Measurements from ENCODE around the gene KIF5C. TPM values are rescaled to one million over a fixed set of nuclear protein-coding genes. Genes with fewer than 3 reads are reported as not detected.

Gene KIF5C
- total and polyA plus RNA-seq, 2 of the 13 experiments (the other 11 are each of a cell fraction or from before 2014, with no cell fraction given): 0.15 to 0.20 TPM

- Histone ChIP-seq H3K4me1 (ENCODE audit: insufficient read depth, low read length) (peaks cover 11% of the 10 kb centered on the region; the same call in 1 of the 2 replicates), H3K27ac (ENCODE audit: extremely low read length, insufficient read depth, low read length) (no peak overlapping the region), H3K4me3 (replicated peaks in 1 of 3; ENCODE audit: insufficient read depth in 1 of 3, low read depth in 2 of 3, low read length in 3 of 3) (no peak overlapping the region), H3K4me2 (ENCODE audit: low read depth, low read length) (no peak overlapping the region), H3K9me3 (ENCODE audit: low read length) (no peaks in the 10 kb centered on the region), H3K9ac (ENCODE audit: insufficient read depth, low read depth, low read length) (no peak overlapping the region), H3K36me3 (replicated peaks in 1 of 2; ENCODE audit: control insufficient read depth in 1 of 2, insufficient read depth in 2 of 2, low read length in 2 of 2) (no peaks in the 10 kb centered on the region), H3K27me3 (ENCODE audit: control insufficient read depth in 1 of 2, insufficient read depth in 2 of 2, low read length in 2 of 2) (peaks cover 1 to 29% of the 10 kb centered on the region in 2 experiments; a peak in 4 of 5 replicates), H4K20me1 (ENCODE audit: insufficient read depth, low read length) (no peaks in the 10 kb centered on the region), H2AFZ (ENCODE audit: low read length) (no peak overlapping the region), H3K79me2 (ENCODE audit: insufficient read depth, low read length) (no peaks in the 10 kb centered on the region)
- no peak for FAIRE-seq
- 0% methylated on average over 1 of the region's 1 CpG for WGBS (ENCODE audit: low lambda C conversion rate)
- no TSS peak for BruUV-seq (replicated peaks)
- ATAC-seq: no peak
- TF ChIP-seq NFE2 (CRISPR knock-in tag; IDR thresholded peaks at IDR 0.05) (no peak), ZNF317 (CRISPR knock-in tag; IDR thresholded peaks at IDR 0.05) (no peak)
- intact Hi-C loops (cut with micrococcal nuclease; ENCODE audit: unreplicated experiment): no loop called here
- ChIA-PET POLR2A (no interaction called here), CTCF (ENCODE audit: low intra/inter-chr PET ratio, low total read pairs) (no interaction called here)
- in situ Hi-C loops (cut with HindIII; ENCODE audit: extremely low pct_ligation_motif_present, low pct_unique_long_range_greater_than_20kb): no loop called here
- no peak for DNase-seq (ENCODE audit: low spot score)
Measured at GRCh38 chr2:149041482-149041881, 166.5 kb downstream of the KIF5C start.

- peaks cover 1 to 18% of the 10 kb centered on the region in 2 experiments; a peak in 4 of 5 replicates for H3K27me3 ChIP-seq (ENCODE audit: control insufficient read depth in 1 of 2, insufficient read depth in 2 of 2, low read length in 2 of 2)
- in situ Hi-C loops (cut with HindIII; ENCODE audit: extremely low pct_ligation_motif_present, low pct_unique_long_range_greater_than_20kb): no loop called here
- H3K27ac ChIP-seq (ENCODE audit: extremely low read length, insufficient read depth, low read length): no peak overlapping the region
- TF ChIP-seq ZNF557 (CRISPR knock-in tag; IDR thresholded peaks at IDR 0.05): no peak
- no peak for TF ChIP-seq GATA4 (IDR thresholded peaks at IDR 0.05; ENCODE audit: borderline replicate concordance, low read depth)
- TF ChIP-seq RORA (CRISPR knock-in tag; IDR thresholded peaks at IDR 0.05): no peak
- no peak for TF ChIP-seq KDM2A (CRISPR knock-in tag; IDR thresholded peaks at IDR 0.05; ENCODE audit: borderline replicate concordance, low read depth)
- no peak for TF ChIP-seq ATM (IDR thresholded peaks at IDR 0.05; ENCODE audit: borderline replicate concordance)
- TF ChIP-seq RFX3 (CRISPR knock-in tag; IDR thresholded peaks at IDR 0.05): no peak
- no peak for TF ChIP-seq STAG1 (CRISPR knock-in tag; IDR thresholded peaks at IDR 0.05)
- no peak for TF ChIP-seq ARID5B (CRISPR knock-in tag; IDR thresholded peaks at IDR 0.05)
- no peak for TF ChIP-seq HMG20A (CRISPR knock-in tag; IDR thresholded peaks at IDR 0.05; ENCODE audit: borderline replicate concordance)
- no peak overlapping the region for H3K9ac ChIP-seq (ENCODE audit: insufficient read depth, low read depth, low read length)
- DNase-seq (ENCODE audit: low spot score): no peak
- no peaks in the 10 kb centered on the region for H3K79me2 ChIP-seq (ENCODE audit: insufficient read depth, low read length)
- intact Hi-C loops (cut with micrococcal nuclease; ENCODE audit: unreplicated experiment): no loop called here
- H3K9me3 ChIP-seq (ENCODE audit: low read length): peaks cover 4% of the 10 kb centered on the region; the same call in 1 of the 2 replicates
- FAIRE-seq: no peak
- BruUV-seq (replicated peaks): no TSS peak
- 3% methylated on average over 1 of the region's 1 CpG for WGBS (ENCODE audit: low lambda C conversion rate)
- CTCF ChIA-PET (ENCODE audit: low intra/inter-chr PET ratio, low total read pairs): no interaction called here
- H2AFZ ChIP-seq (ENCODE audit: low read length): no peak overlapping the region
- no peaks in the 10 kb centered on the region for H4K20me1 ChIP-seq (ENCODE audit: insufficient read depth, low read length)
- no peak overlapping the region for H3K4me3 ChIP-seq (replicated peaks in 1 of 3; ENCODE audit: insufficient read depth in 1 of 3, low read depth in 2 of 3, low read length in 3 of 3)
- H3K36me3 ChIP-seq (replicated peaks in 1 of 2; ENCODE audit: control insufficient read depth in 1 of 2, insufficient read depth in 2 of 2, low read length in 2 of 2): no peaks in the 10 kb centered on the region
- no peak overlapping the region for H3K4me2 ChIP-seq (ENCODE audit: low read depth, low read length)
- H3K4me1 ChIP-seq (ENCODE audit: insufficient read depth, low read length): peaks cover 10% of the 10 kb centered on the region; the same call in 1 of the 2 replicates
- ATAC-seq: no peak
- POLR2A ChIA-PET: no interaction called here
Measured at GRCh38 chr2:149042881-149043280, 167.9 kb downstream of the KIF5C start.
